ENCODE measurements around the gene VIL1.

VIL1 gene

DNA sequence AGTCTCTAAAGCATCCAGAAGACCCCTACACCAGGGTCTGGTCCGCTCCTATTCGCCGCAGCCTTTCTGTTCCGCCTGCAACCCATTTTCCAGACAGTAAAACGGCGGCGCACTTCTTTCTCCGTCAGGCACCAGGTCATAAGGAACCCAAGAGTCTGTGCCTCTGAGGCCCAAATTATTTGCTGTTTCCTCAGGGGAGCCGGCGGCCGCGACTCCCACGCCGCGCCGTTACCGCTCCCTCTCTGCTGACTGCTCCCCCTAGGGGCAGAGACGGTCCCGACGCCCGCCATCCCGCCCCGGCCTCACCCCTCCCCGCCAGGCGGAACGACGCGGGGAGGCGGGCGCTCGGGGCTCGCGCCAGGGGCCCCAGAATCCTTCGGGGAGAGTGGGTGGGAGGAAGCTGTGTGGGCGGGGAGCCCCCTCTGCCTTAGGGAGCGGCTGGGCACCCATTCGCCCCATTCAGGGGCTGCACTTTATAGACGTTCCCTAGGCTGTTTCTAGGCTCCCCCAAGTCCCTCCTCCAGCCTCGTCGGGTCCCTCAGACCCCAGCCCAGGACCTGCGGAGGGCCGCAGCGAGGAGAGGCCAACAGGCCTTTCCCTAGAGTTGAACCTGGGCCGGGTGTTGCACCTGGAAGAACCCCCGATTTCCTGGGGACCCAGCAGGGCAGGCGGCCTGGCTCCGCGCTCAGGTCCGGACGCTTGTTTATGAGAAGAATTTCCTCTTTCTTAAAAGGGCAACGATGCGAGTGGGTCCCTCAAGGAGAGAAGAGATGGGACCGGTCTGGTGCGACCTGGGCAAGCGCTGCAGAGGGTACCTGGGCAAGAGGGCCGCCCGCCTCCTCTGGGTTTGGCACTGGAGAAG is 22.9 kb upstream of the VIL1 start (continued):
- TF ChIP-seq, protein P1, sequence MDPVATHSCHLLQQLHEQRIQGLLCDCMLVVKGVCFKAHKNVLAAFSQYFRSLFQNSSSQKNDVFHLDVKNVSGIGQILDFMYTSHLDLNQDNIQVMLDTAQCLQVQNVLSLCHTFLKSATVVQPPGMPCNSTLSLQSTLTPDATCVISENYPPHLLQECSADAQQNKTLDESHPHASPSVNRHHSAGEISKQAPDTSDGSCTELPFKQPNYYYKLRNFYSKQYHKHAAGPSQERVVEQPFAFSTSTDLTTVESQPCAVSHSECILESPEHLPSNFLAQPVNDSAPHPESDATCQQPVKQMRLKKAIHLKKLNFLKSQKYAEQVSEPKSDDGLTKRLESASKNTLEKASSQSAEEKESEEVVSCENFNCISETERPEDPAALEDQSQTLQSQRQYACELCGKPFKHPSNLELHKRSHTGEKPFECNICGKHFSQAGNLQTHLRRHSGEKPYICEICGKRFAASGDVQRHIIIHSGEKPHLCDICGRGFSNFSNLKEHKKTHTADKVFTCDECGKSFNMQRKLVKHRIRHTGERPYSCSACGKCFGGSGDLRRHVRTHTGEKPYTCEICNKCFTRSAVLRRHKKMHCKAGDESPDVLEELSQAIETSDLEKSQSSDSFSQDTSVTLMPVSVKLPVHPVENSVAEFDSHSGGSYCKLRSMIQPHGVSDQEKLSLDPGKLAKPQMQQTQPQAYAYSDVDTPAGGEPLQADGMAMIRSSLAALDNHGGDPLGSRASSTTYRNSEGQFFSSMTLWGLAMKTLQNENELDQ (tag by site-specific recombination; IDR thresholded peaks at IDR 0.05; ENCODE audit: low read depth): no peak
- TF ChIP-seq ZNF843 (tag by site-specific recombination; IDR thresholded peaks at IDR 0.05) (peak; percentile 70), ZFHX2 (tag by site-specific recombination; conservative IDR thresholded peaks at IDR 0.05) (peak; percentile 95), ZNF155 (tag by site-specific recombination; IDR thresholded peaks at IDR 0.05) (no peak), ZNF184 (tag by site-specific recombination; IDR thresholded peaks at IDR 0.05) (peak; percentile 46; the same call in 1 of the 2 replicates), ZNF529 (tag by site-specific recombination; IDR thresholded peaks at IDR 0.05; ENCODE audit: insufficient replicate concordance) (no peak), ZBTB8A (tag by site-specific recombination; IDR thresholded peaks at IDR 0.05) (peak; percentile 99)
- TF ChIP-seq, protein P2, sequence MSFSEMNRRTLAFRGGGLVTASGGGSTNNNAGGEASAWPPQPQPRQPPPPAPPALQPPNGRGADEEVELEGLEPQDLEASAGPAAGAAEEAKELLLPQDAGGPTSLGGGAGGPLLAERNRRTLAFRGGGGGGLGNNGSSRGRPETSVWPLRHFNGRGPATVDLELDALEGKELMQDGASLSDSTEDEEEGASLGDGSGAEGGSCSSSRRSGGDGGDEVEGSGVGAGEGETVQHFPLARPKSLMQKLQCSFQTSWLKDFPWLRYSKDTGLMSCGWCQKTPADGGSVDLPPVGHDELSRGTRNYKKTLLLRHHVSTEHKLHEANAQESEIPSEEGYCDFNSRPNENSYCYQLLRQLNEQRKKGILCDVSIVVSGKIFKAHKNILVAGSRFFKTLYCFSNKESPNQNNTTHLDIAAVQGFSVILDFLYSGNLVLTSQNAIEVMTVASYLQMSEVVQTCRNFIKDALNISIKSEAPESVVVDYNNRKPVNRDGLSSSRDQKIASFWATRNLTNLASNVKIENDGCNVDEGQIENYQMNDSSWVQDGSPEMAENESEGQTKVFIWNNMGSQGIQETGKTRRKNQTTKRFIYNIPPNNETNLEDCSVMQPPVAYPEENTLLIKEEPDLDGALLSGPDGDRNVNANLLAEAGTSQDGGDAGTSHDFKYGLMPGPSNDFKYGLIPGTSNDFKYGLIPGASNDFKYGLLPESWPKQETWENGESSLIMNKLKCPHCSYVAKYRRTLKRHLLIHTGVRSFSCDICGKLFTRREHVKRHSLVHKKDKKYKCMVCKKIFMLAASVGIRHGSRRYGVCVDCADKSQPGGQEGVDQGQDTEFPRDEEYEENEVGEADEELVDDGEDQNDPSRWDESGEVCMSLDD (tag by site-specific recombination; IDR thresholded peaks at IDR 0.05): peak; percentile 92
- TF ChIP-seq, protein P3, sequence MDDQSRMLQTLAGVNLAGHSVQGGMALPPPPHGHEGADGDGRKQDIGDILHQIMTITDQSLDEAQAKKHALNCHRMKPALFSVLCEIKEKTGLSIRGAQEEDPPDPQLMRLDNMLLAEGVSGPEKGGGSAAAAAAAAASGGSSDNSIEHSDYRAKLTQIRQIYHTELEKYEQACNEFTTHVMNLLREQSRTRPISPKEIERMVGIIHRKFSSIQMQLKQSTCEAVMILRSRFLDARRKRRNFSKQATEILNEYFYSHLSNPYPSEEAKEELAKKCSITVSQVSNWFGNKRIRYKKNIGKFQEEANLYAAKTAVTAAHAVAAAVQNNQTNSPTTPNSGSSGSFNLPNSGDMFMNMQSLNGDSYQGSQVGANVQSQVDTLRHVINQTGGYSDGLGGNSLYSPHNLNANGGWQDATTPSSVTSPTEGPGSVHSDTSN (CRISPR knock-in tag; IDR thresholded peaks at IDR 0.05): 0 out of 2 replicates have a peak, but pooled peaks have one; percentile 40
- TF ChIP-seq, protein P4, sequence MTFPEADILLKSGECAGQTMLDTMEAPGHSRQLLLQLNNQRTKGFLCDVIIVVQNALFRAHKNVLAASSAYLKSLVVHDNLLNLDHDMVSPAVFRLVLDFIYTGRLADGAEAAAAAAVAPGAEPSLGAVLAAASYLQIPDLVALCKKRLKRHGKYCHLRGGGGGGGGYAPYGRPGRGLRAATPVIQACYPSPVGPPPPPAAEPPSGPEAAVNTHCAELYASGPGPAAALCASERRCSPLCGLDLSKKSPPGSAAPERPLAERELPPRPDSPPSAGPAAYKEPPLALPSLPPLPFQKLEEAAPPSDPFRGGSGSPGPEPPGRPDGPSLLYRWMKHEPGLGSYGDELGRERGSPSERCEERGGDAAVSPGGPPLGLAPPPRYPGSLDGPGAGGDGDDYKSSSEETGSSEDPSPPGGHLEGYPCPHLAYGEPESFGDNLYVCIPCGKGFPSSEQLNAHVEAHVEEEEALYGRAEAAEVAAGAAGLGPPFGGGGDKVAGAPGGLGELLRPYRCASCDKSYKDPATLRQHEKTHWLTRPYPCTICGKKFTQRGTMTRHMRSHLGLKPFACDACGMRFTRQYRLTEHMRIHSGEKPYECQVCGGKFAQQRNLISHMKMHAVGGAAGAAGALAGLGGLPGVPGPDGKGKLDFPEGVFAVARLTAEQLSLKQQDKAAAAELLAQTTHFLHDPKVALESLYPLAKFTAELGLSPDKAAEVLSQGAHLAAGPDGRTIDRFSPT (tag by site-specific recombination; IDR thresholded peaks at IDR 0.05): peak; percentile 63

DNA sequence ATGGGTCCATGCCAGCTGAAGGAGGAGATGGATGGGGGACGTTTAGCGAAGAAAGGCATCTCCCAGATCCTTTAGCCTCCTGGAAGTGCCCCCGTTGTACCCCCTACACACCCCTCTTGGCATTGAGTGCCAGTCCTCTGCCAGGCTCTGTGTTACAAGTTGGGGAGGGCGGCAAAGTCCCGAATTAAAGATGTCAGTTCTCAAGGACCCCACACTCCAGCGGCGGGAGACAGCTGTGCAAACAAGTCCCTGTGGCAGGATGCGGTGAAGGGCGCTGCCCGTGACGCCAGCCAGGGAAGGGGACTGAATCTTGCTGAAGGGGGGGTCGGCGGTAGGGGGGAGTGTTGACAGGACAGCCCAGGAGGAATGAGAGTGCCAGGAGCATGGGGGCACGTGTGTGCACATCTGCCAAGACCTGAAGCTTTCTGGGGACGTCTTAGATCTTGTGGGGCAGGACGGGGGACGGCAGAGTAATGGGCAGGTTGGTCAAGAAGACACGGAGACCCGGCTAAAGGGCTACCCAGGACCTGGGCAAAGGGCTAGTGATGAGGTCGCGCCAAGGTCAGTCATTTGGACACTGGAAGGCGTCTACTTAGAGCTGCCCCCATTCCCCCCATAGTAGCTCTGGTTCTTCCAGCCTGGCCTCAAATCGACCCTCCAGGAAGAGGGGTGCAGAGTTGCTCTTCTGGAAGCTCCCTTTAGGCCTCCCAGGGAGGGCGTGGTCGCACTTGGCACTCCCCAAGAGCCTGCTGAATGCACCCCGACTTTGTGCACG is 22.0 kb upstream of the VIL1 start:
- CTCF ChIA-PET: interaction anchor here (0.5 to 3.4 kb wide), 14 partner anchors 8 to 457 kb away, joined by 3 to 20 read pairs (median 4); no protein-coding TSS in a partner anchor
- POLR2A ChIA-PET: interaction anchor here (1.0 to 2.2 kb wide), 5 partner anchors 8 to 126 kb away, joined by 3 to 11 read pairs (median 4); partner anchors contain the start of genes AAMP, PNKD and TMBIM1
- H3K27ac ChIP-seq (ENCODE audit: extremely low read depth, low read depth, low read length): peak overlapping the region; percentile 93; the same call in 1 of the 2 replicates
- peaks cover 0 to 6% of the 10 kb centered on the region in 2 experiments; a peak in 1 of 3 replicates for H3K36me3 ChIP-seq (ENCODE audit: control insufficient read depth in 2 of 2, insufficient read depth in 1 of 2, low read length in 2 of 2)
- peak overlapping the region; percentile 74 for H3K4me3 ChIP-seq (ENCODE audit: low read depth, low read length)
- peaks cover 15% of the 10 kb centered on the region for H3K4me1 ChIP-seq (ENCODE audit: control insufficient read depth, insufficient read depth, low read length)
- no peaks in the 10 kb centered on the region for H3K9me3 ChIP-seq (ENCODE audit: control insufficient read depth, insufficient read depth, low read depth, low read length)
- no peak for TF ChIP-seq ZNF394 (tag by site-specific recombination; IDR thresholded peaks at IDR 0.05; ENCODE audit: borderline replicate concordance)
- no peak for TF ChIP-seq ZNF548 (tag by site-specific recombination; IDR thresholded peaks at IDR 0.05)
- TF ChIP-seq, protein P5, sequence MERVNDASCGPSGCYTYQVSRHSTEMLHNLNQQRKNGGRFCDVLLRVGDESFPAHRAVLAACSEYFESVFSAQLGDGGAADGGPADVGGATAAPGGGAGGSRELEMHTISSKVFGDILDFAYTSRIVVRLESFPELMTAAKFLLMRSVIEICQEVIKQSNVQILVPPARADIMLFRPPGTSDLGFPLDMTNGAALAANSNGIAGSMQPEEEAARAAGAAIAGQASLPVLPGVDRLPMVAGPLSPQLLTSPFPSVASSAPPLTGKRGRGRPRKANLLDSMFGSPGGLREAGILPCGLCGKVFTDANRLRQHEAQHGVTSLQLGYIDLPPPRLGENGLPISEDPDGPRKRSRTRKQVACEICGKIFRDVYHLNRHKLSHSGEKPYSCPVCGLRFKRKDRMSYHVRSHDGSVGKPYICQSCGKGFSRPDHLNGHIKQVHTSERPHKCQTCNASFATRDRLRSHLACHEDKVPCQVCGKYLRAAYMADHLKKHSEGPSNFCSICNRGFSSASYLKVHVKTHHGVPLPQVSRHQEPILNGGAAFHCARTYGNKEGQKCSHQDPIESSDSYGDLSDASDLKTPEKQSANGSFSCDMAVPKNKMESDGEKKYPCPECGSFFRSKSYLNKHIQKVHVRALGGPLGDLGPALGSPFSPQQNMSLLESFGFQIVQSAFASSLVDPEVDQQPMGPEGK (tag by site-specific recombination; IDR thresholded peaks at IDR 0.05): peak; percentile 82
- no peak for TF ChIP-seq ZNF121 (tag by site-specific recombination; IDR thresholded peaks at IDR 0.05)
- peak; percentile 13; the same call in 1 of the 2 replicates for TF ChIP-seq SP7 (tag by site-specific recombination; IDR thresholded peaks at IDR 0.05)
- TF ChIP-seq HOXD13 (CRISPR knock-in tag; IDR thresholded peaks at IDR 0.05; ENCODE audit: borderline replicate concordance): no peak
- TF ChIP-seq, protein P6, sequence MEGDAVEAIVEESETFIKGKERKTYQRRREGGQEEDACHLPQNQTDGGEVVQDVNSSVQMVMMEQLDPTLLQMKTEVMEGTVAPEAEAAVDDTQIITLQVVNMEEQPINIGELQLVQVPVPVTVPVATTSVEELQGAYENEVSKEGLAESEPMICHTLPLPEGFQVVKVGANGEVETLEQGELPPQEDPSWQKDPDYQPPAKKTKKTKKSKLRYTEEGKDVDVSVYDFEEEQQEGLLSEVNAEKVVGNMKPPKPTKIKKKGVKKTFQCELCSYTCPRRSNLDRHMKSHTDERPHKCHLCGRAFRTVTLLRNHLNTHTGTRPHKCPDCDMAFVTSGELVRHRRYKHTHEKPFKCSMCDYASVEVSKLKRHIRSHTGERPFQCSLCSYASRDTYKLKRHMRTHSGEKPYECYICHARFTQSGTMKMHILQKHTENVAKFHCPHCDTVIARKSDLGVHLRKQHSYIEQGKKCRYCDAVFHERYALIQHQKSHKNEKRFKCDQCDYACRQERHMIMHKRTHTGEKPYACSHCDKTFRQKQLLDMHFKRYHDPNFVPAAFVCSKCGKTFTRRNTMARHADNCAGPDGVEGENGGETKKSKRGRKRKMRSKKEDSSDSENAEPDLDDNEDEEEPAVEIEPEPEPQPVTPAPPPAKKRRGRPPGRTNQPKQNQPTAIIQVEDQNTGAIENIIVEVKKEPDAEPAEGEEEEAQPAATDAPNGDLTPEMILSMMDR (tag by site-specific recombination; IDR thresholded peaks at IDR 0.05): 0 out of 2 replicates have a peak, but pooled peaks have one; percentile 35
- TF ChIP-seq ZNF302 (tag by site-specific recombination; IDR thresholded peaks at IDR 0.05; ENCODE audit: low read depth): no peak
- TF ChIP-seq TCF7L2 (IDR thresholded peaks at IDR 0.05; ENCODE audit: borderline replicate concordance, low read depth, low read length): no peak
